GM12872 (cell line): Measurements from ENCODE around the gene TPCN2.

Source experiments
- CTCF ChIP-seq: IDR thresholded peaks from 3 replicates; pipeline ENCODE4 v1.5.1; 2011; ENCODE audit warnings: low read depth, mild to moderate bottlenecking, low read length, moderate library complexity; ENCODE audit not compliant: insufficient read depth

The TPCN2 gene

GRCh38 chr11:69157822-69158231 lies 109.1 kb downstream of the TPCN2 start:
- TF ChIP-seq CTCF = no peak

GRCh38 chr11:69158301-69159149 lies 109.8 kb downstream of the TPCN2 start:
- no peak for TF ChIP-seq CTCF

- no peak for TF ChIP-seq CTCF
These were observed 110.6 kb downstream of the TPCN2 start for GRCh38 chr11:69159150-69159852.

GRCh38 chr11:69160296-69161116 lies 111.8 kb downstream of the TPCN2 start:
- no peak for TF ChIP-seq CTCF

GRCh38 chr11:69161117-69161407 lies 112.3 kb downstream of the TPCN2 start:
- TF ChIP-seq CTCF = no peak

GRCh38 chr11:69162505-69162904 lies 113.8 kb downstream of the TPCN2 start:
- no peak for TF ChIP-seq CTCF

- no peak for TF ChIP-seq CTCF
These were observed 115.1 kb downstream of the TPCN2 start for GRCh38 chr11:69163842-69164241.
